ENCODE data around the gene KRT78.

Gene KRT78

DNA sequence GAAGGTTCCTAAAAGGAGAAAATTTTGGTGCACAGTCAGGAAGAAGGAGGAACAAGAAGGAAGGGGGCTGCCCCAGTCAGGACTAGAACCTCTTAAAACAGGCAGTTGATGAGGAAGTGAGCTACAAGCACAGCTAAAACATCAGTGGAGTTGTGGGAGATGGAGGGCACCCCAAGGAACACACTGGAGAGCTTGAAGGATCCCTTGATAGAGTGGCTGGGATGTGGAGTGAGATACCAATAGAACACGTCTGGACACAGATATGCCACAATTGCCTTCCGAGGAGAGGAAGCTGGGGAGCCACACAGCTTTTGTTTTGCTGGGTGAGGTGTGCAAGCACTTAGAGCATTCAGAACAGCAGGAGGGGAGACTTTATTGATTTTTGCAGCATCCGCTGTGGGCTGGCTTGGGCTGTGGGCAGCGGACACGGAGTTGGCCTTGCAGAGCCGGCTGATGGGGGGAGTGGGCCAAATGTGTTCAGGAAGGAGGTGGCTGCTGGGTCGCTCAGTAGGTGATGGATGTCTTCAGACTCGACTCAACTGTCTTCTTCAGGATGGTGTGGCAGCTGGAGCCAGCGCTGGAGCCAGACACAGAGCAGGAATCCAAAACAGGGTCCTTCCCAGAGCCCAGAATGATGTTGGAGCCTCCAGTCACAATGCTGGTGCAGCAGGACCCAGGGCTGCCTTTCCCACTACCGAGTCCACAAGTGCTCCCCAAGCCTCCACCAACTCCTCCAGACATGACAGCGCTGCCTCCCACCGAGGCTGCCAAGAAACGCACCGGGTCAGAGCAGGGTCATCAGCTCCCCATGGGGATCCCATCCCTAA, 10.0 kb downstream of the KRT78 start:
- DNase-seq (ENCODE audit: low read depth), result no peak

DNA sequence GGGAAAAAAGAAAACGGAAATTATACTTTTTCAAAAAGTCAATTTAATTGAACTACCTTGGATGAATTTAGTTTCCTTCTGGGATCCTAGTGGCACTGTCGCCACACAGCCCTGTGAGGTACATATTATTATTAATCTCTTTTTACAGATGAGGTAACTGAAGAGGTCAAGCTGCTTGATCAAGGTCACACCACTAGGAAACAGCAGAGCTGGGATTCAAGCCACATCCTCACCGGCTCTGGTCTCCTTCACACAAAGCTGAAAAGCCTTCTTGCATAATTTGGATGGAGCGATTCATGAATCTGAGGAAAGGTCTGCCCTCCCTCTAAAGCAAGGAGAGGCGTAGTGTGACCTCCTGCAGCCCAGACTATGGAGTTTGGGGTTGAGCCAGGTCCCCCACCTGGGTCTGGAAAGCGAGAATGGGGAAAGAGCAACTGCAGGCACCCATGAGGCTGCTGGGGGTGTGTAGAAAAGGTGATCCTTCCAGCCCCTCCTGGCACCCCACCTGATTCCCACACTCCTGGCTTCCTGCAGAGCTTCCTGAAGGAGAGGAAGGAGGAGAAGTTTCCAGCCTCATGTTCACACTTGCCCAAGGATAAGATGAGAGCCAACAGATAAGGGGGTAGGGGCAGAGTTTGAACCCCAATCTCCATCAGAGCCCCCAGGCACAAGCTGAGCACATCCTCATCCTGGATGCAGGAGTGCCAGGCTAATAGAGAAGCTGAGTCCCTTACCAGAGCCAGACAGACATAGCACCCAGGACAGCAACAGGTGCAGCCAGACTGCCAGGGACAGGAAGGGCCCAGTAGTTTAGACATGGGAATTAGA, 10.8 kb downstream of the KRT78 start:
- DNase-seq (ENCODE audit: low read depth), result no peak

DNA sequence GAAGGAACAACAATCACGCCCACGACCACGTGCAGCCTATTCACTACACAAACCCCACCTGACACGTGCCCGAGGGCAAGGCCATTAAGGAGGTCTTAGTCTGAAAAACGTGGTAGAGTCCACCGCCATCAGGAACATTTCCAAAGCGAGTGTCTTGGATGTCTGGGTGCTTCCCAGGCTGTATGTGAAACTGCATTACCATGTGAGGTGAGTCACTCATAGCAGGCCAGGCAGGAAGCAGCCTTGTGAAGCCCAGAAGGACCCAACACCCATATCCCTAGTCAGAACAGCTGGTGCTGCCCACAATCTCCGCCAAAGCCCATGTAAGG, 11.4 kb downstream of the KRT78 start:
- DNase-seq (ENCODE audit: low read depth), result no peak

DNA sequence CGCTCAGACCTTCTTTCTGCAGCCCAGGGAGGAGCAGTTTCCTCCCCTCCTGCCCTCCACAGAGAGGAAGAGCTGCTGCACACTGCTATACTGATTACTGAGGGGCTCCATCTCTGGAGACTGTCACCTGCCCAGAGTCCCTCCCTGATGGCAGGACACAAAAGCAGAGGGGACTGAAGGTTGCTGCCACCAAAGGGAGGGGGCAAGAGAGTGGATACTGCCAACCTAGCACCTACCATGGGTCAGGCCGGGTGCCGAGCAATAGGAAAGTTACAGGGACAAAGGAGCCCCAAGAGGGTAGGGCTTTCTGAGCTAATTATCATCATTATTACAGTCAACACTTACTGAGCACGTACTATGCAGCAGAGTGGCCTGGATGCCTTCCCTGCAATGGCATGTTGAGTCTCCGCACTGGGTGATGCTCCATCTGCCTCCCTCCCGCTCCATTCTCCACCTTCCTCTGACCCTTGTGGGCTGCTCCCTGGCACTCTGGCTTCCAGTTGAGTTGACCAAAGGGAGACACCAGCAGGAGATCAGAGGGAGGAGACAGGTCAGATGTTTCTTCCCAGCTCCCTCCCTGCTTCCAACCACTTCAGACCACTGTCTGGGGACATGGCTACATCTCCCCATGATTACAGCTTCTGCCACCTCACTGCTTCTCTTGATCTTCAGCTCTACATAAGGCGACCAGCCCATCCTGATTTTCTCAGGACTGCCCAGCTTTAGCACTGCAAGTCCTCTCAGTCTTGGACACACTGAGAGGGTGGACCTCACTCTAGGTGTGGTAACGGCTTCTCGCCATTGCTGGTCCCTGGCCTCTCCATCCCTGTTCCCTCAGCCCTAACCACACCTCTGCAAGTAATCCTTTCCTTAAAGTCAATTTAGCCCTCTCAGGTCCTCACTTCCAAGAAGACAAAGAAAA, 12.0 kb downstream of the KRT78 start:
- DNase-seq (ENCODE audit: low read depth), result no peak

DNA sequence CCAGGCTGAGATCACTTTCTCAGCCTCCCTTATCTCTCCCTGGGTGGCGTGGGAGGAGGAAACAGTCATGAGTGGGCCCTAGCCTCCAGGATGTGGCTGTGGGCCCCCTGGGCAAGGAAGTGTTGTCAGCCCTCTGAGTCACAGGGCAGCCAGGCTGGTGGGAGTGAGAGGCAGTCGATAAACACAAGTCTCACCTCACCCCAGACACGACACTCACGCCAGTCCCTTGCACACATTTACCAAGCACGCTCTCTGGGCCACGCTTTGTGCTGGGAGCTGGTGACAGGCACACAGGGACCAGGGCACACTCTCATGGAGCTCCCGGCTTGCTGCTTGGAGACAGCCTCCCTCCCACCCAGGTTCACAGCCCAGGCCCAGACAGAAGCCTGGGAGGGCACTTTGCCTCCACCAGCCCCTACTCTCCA, 12.7 kb downstream of the KRT78 start:
- DNase-seq (ENCODE audit: low read depth), result no peak

DNA sequence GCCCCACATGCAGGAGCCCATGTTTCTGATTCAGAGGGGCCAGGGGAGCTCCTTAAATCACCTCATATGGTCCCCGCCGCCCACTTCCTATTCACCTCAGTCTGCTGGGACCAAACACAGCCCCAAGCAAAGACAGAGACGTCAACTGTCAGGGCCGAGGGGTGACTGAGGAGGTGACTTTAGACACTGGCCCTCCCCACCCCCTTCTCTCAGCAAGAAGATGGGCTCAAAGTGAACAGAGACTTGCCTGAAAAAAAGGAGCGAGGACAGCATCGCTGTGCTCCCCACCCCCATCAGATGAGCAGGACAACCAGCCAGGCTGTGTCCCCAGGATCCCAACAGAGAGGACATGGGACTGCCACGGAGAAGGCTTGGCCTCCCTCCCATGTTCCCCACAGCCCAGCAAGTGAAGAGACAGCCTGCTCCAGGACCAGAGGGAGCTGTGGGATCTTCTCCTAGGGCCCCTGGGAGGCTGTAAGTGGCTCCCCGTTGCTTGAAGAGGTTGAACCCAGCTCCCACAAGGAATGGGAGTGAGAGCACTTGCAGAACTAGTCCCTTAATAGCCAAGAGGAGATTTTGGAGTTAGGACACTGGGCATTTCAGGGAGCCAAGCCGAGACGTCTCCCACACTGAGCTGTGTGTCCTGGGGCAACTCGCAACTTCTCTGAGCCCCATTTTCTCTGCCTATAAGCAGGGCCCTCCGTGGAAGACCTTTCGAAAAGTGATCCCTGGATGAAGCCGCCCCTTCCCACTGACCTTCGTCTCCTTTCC, 13.3 kb downstream of the KRT78 start:
- DNase-seq (ENCODE audit: low read depth), result no peak

DNA sequence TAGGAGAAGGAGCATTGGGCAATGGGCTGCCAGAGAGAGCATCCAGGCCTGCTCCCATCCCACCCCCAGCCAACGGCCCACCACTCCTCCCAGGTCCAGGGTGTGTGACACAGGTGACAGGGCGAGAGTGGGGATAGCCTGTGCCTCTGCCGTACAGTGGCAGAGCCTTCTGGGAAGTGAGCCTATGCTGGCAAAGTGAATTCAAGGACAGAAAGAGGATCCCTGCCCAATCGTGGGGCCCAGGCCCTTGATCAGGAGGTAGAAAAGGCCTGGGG, 14.1 kb downstream of the KRT78 start:
- no peak for DNase-seq (ENCODE audit: low read depth)

DNA sequence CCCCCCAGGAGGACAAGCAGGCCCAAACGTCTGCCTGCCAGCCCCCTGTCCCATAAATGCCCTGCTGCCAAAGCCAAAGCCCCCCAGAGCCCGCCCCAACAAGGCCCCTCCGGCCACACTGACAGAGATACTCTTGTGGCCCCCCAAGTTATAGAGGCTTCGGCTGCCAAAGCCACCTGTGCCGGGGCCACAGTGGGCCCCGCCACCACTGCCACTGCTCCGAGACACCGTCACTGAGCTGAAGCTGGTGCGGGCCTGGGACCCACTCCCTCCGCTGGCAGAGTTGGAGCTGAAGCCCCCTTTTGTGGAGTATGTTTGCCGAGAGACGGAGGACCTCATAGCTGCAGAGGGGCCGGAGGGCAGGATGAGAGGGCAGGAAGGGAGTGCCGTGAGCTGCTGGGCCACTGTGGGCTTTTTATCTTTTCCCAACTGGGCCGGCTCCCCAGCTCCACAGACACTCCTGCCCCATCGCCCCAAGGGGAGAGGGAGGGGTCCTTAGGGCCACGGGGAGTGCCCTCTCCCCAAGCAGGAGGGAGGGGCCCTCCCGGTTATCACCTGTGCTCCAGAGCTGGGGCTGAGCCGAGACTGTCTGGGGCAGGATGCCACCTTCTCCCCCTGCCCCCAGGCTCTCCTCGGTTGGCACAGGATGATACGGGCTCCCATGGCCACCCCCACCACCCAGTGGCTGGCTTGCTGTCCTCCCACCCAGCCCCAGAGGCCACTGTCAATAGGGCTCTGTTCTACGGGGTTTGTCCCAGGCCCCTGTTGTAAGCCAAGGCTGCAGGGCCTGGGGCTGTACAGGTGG, 14.7 kb downstream of the KRT78 start, which contains the start of gene KRT79:
TSS of gene KRT79 (minus strand) at position 390 of the 805 bp plus-strand sequence. CDS start at position 339, 51 bp downstream.
- no peak for DNase-seq (ENCODE audit: low read depth)

DNA sequence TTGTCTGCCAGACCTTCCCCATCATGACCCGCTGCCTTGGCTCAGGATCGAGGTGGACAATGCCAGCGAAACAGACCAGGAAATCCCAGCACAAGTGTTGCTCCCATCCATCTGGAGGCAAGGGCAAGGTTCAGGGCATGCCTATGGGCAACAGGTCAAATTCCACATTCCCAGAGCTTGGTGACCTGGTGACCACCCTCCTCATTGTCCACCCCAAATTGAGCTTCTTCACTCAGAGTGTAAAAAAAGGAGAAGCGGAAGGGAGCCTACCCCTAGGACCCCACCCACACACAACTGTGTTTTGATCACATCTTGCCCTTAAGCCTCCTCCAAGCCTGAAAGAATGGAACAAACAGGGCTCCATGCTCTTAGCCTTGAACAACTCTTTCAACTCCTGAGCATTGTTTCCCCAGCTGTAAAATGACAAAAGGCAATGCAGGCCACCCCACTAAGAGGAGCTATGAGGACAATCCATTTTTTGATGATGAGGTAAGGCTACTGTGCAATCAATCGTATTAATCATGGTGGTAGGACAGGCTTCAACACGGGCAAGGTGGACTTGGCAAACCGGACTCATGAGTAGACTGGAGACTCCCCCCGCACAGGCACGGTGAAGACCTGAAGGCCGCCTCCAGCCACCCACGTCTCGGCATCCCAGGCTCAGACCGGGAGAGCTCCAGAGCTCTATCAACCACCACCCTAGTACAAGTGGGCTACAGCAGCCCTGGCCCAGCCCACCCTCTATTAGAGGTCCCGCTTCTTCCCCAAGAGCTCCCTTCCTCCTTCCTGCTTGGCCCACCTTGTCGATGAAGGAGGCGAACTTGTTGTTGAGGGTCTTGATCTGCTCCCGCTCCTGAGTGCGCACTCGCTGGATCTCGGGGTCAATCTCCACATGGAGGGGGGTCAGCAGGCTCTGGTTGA, 15.5 kb downstream of the KRT78 start:
- no peak for DNase-seq (ENCODE audit: low read depth)

DNA sequence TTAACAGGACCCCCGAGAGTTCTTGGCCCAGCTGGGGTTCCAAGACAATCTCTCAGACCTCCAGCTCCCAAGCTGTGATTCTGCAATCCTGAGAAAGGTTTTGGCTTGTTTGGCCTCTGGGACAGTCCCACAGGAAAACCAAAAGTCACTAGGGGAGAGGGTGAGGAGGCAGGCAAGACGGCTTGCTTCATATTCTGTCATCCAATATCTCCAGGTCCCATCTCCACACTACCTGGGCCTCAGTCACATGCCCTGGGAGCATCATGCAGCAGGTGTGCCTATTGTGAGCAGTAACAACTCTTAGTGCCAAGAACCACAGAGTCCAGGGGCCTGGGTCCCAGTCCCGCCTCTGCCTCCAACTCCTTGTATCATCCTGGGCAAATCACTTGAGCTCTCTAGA, 16.3 kb downstream of the KRT78 start:
- no peak for DNase-seq (ENCODE audit: low read depth)

DNA sequence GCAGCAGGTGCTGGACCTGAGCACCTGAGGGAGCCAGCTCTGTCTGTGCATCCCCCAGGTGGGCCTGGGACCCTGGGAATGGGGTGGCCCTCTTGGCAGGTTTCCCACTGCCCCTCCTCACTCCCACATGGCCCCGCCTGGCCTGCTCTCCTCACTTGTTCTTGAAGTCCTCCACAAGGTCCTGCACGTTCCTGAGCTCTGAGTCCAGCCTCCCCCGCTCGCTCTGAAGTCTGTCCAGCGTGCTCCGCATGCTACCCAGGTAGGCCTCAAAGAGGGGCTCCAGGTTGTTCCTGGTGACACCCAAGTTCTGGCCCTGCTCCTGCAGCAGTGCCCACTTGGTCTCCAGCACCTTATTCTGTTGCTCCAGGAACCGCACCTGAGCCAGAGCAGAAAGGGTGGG, 17.5 kb downstream of the KRT78 start:
- no peak for DNase-seq (ENCODE audit: low read depth)

DNA sequence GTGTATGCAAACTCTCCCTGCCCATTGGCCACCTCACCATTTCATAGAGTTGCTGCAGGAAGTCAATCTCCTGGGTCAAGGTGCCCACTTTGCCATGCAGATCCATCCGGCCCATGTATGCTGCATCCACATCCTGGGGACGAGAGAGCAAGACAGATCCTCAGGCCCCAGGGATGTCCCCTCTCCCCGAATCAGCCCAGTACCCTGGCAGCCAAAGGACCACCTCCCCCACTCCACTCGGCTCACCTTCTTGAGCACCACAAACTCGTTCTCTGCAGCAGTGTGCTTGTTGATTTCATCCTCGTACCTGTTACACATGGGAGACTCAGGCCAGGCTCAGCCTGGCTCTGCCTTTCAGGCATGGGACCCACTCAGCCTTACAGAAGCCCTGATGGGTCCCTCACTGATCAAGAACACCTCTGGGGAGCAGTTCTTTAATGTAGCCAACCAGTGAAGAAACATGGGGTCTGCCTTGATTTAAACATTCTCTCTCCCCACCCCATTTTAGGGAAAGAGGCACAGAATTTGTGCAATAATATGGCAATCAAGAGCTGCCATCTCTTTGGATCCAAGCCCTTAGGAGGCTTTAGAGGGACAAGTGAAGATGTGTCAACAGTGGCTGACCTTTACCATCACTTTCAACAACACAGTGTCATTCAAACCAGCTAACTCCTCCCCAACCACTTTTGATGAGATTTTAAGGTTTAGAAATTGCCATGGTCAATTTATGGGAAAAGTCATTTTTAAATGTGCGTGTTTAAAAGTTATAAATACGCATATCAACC, 18.6 kb downstream of the KRT78 start:
- DNase-seq (ENCODE audit: low read depth), result no peak

DNA sequence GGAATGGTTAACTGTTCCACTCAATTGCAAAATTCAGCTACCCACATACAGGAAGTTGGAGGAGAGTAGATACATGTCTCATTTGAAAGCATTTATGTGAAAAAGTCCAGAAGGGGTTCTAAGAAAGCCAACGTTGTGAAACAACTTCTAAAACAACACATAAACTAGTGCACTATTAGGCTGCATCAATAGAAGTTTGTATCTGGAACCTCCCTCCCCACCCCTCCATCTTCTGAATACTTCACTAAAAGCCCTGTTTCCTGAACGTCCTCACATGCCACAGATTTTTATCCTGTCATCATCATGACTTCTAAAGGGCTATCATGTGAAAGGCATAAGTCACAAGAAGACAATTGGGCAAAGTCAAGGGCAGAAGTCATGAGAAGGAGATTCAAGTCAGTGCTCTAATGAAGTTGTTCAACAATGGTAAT, 20.2 kb downstream of the KRT78 start:
- no peak for DNase-seq (ENCODE audit: low read depth)

DNA sequence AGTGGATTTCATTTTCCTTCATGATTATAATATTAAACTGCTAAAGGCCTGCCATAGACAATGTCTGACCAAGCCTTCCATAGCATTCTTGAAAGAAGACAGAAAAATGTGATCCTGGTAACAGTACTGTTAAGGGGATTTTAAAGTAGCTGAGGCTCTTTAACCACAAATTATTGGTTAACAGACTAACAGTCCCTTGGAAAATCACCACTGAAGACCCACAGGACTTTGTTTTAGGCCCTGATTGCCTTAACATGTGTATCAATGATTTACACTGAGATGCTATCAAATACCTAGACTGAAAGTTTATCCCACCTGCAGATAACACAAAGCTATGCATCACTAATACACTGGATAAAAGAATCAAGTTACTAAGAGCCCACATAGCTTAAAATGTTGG, 20.6 kb downstream of the KRT78 start:
- no peak for DNase-seq (ENCODE audit: low read depth)

DNA sequence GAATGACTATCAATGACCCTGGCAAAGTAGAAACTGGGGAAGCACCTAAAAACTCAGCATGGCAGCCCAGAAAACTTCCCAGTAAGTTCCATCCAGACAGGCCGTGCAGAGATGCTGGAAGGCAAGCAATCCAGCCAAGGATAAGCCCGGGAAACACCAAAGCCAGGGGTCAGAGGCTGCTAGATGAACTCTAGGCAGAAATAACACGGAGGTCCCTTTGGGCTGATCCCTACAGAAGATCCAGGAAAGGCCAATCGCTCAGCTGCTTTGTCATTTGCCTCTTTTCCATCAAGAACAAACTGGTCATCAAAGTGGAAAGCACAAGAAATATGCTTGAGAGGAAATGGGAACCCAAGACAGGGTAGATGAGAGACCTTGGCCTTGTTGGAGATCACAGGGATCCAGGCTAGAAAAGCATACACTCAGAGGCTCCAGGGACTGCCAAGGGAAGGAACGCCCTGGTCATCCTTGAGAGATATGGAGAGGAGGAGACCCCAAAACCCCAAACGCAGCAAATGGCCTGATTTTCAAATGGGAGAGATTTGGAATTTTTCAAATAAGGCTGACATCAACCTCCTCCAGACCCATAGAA, 21.2 kb downstream of the KRT78 start:
- no peak for DNase-seq (ENCODE audit: low read depth)

DNA sequence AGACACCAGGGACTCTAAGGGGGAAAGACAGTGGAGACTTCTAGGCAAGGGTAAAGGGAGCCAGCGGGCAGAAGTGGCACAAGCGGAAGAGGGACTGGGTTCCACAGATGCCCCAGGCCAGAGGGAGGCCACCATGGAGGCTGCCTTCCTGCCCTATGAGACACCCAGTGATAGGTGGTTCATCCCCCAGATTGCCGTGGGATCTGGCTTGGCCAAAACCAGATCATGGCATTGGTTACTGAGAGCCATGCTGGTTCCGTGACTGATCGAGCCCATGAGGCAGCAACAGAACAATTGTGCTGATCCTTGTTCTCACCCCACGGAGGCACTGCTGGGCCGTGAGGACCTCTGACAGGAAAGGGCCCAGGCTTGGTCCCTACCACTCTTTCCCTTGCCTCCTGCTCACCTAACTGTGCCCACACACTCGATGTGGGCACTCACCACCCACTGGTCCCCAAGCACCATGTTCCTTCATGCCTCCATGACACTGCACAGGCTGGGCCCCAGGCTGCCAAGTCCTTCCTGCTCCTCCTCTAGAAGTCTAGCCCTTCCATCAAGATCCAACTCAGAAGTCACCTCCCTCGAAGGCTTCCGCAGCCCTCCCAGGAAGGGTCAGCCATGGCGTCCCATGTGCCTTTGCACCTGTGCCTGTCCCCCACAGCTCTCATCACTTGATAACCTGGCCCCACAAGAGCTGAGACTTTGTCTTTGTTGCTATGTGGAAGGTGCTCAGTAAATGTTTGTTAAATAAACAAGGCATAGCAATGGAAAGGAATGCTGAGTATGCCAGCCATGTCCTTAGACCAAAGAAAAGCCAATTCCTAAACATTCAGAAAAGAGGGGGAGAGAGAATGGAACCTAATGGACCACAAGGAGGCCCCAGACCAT, 21.9 kb downstream of the KRT78 start:
- DNase-seq (ENCODE audit: low read depth), result no peak

DNA sequence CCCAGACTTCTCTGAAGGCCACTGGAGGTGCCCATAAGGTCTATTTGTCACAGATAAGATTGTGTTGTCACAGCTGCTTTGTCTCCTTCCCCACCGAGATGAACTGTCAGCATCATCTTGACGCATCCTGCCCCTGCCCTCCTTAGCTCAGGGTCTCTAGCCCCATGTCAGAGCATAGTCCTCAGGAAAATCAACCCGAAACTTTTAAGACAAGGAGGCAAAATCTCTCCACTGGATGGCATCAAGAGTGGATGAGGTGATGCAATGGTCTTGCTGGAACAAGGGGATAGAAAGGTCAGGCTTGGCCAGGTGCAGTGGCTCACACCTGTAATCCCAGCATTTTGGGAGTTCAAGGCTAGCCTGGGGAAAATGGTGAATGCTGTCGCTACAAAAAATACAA, 22.8 kb downstream of the KRT78 start:
- DNase-seq (ENCODE audit: low read depth), result no peak
